ENCODE results near the gene WDR38. TPM values are rescaled to one million over a fixed set of nuclear protein-coding genes. Genes with fewer than 3 reads are reported as not detected.
"Not testable (repeated sequence)": the region's sequence is repeated elsewhere in the genome, so short reads cannot be mapped to it uniquely, and the experiment has no call there.

The WDR38 gene
- total RNA-seq, 6 experiments from 2014 or later: not detected

DNA sequence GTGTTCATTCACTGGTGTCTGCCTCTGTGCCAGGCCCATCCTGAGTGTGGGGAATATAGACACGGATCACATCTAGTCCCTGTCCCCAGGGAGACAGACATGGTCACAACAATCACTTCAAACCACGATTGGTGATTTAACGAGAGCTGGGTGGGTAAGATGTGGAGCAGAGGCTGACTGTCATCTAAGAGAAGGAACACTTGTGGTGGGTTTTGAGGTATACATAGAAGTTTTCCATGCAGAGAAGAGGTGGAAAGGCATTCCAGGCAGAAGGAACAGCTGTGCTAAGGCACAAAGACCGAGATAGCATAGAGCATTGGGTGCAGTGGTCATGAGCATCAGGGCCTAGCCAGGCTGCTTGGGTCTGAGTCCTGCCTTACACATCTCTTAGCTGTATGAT lies 22.7 kb upstream of the WDR38 start:
- intact Hi-C loops (cut with DNase I): no loop called here
- no peak for DNase-seq
- TF ChIP-seq CTCF (IDR thresholded peaks at IDR 0.05): no peak
- TF ChIP-seq POLR2A (IDR thresholded peaks at IDR 0.05): no peak
- H3K9me3 ChIP-seq: no peaks in the 10 kb centered on the region
- no peaks in the 10 kb centered on the region for H3K4me1 ChIP-seq
- no peaks in the 10 kb centered on the region for H3K27me3 ChIP-seq
- H3K27ac ChIP-seq: no peak overlapping the region
- no peak for ATAC-seq
- H3K4me3 ChIP-seq: no peak overlapping the region
- H3K36me3 ChIP-seq: no peaks in the 10 kb centered on the region
- WGBS (ENCODE audit: insufficient coverage, low coverage, low lambda C conversion rate, missing lambda C conversion rate): 54% methylated on average over 4 of the region's 4 CpGs

- WGBS (ENCODE audit: insufficient coverage, low coverage, low lambda C conversion rate, missing lambda C conversion rate): 70% methylated on average over 3 of the region's 9 CpGs
- no peak overlapping the region for H3K27ac ChIP-seq
- no peak for DNase-seq
These were observed 21.5 kb upstream of the WDR38 start for GRCh38 chr9:124831642-124832364.

GRCh38 chr9:124834591-124834990 lies 18.7 kb upstream of the WDR38 start:
- Histone ChIP-seq H3K9me3 (no peaks in the 10 kb centered on the region), H3K27me3 (no peaks in the 10 kb centered on the region), H3K27ac (no peak overlapping the region), H3K4me1 (no peaks in the 10 kb centered on the region), H3K36me3 (no peaks in the 10 kb centered on the region), H3K4me3 (no peak overlapping the region)
- intact Hi-C loops (cut with DNase I): no loop called here
- WGBS (ENCODE audit: insufficient coverage, low coverage, low lambda C conversion rate, missing lambda C conversion rate): 40% methylated on average over 1 of the region's 7 CpGs
- DNase-seq (no peak), ATAC-seq (no peak)
- TF ChIP-seq CTCF (IDR thresholded peaks at IDR 0.05) (no peak), POLR2A (IDR thresholded peaks at IDR 0.05) (no peak)

More at GRCh38 chr9:124831642-124832364, 21.5 kb upstream of the WDR38 start:
- Histone ChIP-seq H3K9me3 (no peaks in the 10 kb centered on the region), H3K4me3 (no peak overlapping the region), H3K27me3 (no peaks in the 10 kb centered on the region), H3K4me1 (no peaks in the 10 kb centered on the region), H3K36me3 (no peaks in the 10 kb centered on the region)
- intact Hi-C loops (cut with DNase I): no loop called here
- ATAC-seq: peak; percentile 69 to 85 (median 76)
- no peak for TF ChIP-seq POLR2A (IDR thresholded peaks at IDR 0.05)
- no peak for TF ChIP-seq CTCF (IDR thresholded peaks at IDR 0.05)

GRCh38 chr9:124835026-124835557 lies 18.2 kb upstream of the WDR38 start:
- H3K36me3 ChIP-seq: no peaks in the 10 kb centered on the region
- no peak overlapping the region for H3K27ac ChIP-seq
- H3K27me3 ChIP-seq: no peaks in the 10 kb centered on the region
- no peak overlapping the region for H3K4me3 ChIP-seq
- H3K9me3 ChIP-seq: no peaks in the 10 kb centered on the region
- intact Hi-C loops (cut with DNase I): no loop called here
- WGBS (ENCODE audit: insufficient coverage, low coverage, low lambda C conversion rate, missing lambda C conversion rate): 26% methylated on average over 5 of the region's 13 CpGs
- no peak for TF ChIP-seq CTCF (IDR thresholded peaks at IDR 0.05)
- peak in 1 of 3 donors; percentile 58 for DNase-seq
- ATAC-seq: peak in 2 of 4 donors; percentile 18 to 33
- no peaks in the 10 kb centered on the region for H3K4me1 ChIP-seq

DNA sequence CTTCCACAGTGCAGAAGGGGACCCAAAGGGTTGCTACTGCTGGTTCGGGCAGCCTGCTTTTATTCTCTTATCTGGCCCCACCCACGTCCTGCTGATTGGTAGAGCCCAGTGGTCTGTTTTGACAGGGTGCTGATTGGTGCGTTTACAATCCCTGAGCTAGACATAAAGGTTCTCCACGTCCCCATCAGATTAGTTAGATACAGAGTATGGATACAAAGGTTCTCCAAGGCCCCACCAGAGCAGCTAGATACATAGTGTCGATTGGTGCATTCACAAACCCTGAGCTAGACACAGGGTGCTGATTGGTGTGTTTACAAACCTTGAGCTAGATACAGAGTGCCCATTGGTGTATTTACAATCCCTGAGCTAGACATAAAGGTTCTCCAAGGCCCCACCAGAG lies 15.1 kb upstream of the WDR38 start:
- intact Hi-C loops (cut with DNase I); H3K36me3 ChIP-seq; H3K9me3 ChIP-seq; H3K4me3 ChIP-seq; H3K4me1 ChIP-seq; ATAC-seq; H3K27ac ChIP-seq; H3K27me3 ChIP-seq; DNase-seq: not testable (repeated sequence)
- 82% methylated on average over 3 of the region's 5 CpGs for WGBS (ENCODE audit: insufficient coverage, low coverage, low lambda C conversion rate, missing lambda C conversion rate)

- not testable (repeated sequence) for H3K4me3 ChIP-seq
These were observed 14.5 kb upstream of the WDR38 start for GRCh38 chr9:124838567-124839275.

More at GRCh38 chr9:124838567-124839275, 14.5 kb upstream of the WDR38 start:
- H3K27ac ChIP-seq; intact Hi-C loops (cut with DNase I); DNase-seq; H3K27me3 ChIP-seq; ATAC-seq; H3K4me1 ChIP-seq; H3K9me3 ChIP-seq; H3K36me3 ChIP-seq: not testable (repeated sequence)
- WGBS (ENCODE audit: insufficient coverage, low coverage, low lambda C conversion rate, missing lambda C conversion rate): no CpG with 5 or more reads among the region's 52 CpGs

Data from right lobe of liver (tissue), 6 donors.